ENCODE data around the gene B4GALT5. TPM values are rescaled to one million over a fixed set of nuclear protein-coding genes. Genes with fewer than 3 reads are reported as not detected.
A peak's percentile ranks its signal among the peaks of the same experiment; 100 is the strongest.

B4GALT5 gene
- total and polyA plus RNA-seq, 3 donors from 2014 or later: 56.9 to 69.7 (median 63.4) TPM

- Histone ChIP-seq H3K36me3 (ENCODE audit: low read depth, missing control alignments) (no peaks in the 10 kb centered on the region), H3K4me1 (peaks cover 15% of the 10 kb centered on the region), H3K4me3 (no peak overlapping the region), H3K27ac (no peak overlapping the region), H3K9me3 (no peaks in the 10 kb centered on the region), H3K27me3 (no peaks in the 10 kb centered on the region)
- 91% methylated on average over 7 of the region's 7 CpGs for WGBS, 2 donors
- intact Hi-C loops (cut with DNase I; ENCODE audit: low total_unique reads): no loop called here
- TF ChIP-seq POLR2A (IDR thresholded peaks at IDR 0.05): no peak
- TF ChIP-seq, protein P1, sequence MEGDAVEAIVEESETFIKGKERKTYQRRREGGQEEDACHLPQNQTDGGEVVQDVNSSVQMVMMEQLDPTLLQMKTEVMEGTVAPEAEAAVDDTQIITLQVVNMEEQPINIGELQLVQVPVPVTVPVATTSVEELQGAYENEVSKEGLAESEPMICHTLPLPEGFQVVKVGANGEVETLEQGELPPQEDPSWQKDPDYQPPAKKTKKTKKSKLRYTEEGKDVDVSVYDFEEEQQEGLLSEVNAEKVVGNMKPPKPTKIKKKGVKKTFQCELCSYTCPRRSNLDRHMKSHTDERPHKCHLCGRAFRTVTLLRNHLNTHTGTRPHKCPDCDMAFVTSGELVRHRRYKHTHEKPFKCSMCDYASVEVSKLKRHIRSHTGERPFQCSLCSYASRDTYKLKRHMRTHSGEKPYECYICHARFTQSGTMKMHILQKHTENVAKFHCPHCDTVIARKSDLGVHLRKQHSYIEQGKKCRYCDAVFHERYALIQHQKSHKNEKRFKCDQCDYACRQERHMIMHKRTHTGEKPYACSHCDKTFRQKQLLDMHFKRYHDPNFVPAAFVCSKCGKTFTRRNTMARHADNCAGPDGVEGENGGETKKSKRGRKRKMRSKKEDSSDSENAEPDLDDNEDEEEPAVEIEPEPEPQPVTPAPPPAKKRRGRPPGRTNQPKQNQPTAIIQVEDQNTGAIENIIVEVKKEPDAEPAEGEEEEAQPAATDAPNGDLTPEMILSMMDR (IDR thresholded peaks at IDR 0.05): no peak
- DNase-seq: no peak
These were observed 1.8 kb upstream of the B4GALT5 start for GRCh38 chr20:49715466-49715865.

- WGBS, 2 donors: 0 to 1% methylated on average over 36 to 61 of the region's 71 CpGs
- peak overlapping the region; percentile 95 to 96 for H3K4me3 ChIP-seq
- TF ChIP-seq POLR2A (IDR thresholded peaks at IDR 0.05): no peak
- H3K9me3 ChIP-seq: no peaks in the 10 kb centered on the region
- H3K4me1 ChIP-seq: peaks cover 18% of the 10 kb centered on the region
- H3K36me3 ChIP-seq (ENCODE audit: low read depth, missing control alignments): no peaks in the 10 kb centered on the region
- H3K27me3 ChIP-seq: no peaks in the 10 kb centered on the region
- peak; percentile 44 for DNase-seq
- intact Hi-C loops (cut with DNase I; ENCODE audit: low total_unique reads): no loop called here
- peak overlapping the region; percentile 89 to 96 for H3K27ac ChIP-seq
These were observed 504 bp downstream of the B4GALT5 start for GRCh38 chr20:49712996-49713752.

GRCh38 chr20:49712646-49712995 lies 1.1 kb downstream of the B4GALT5 start:
- intact Hi-C loops (cut with DNase I; ENCODE audit: low total_unique reads): no loop called here
- no peaks in the 10 kb centered on the region for H3K9me3 ChIP-seq
- 1 to 7% methylated on average over 6 of the region's 6 CpGs for WGBS, 2 donors
- no peaks in the 10 kb centered on the region for H3K36me3 ChIP-seq (ENCODE audit: low read depth, missing control alignments)
- DNase-seq: no peak
- TF ChIP-seq POLR2A (IDR thresholded peaks at IDR 0.05): no peak
- TF ChIP-seq, protein P1 (IDR thresholded peaks at IDR 0.05): no peak
- peak overlapping the region; percentile 89 to 96 for H3K27ac ChIP-seq
- H3K4me3 ChIP-seq: peak overlapping the region; percentile 95 to 96
- peaks cover 24% of the 10 kb centered on the region for H3K4me1 ChIP-seq
- no peaks in the 10 kb centered on the region for H3K27me3 ChIP-seq

GRCh38 chr20:49712118-49712517 lies 1.6 kb downstream of the B4GALT5 start:
- Histone ChIP-seq H3K4me3 (peak overlapping the region; percentile 95 to 96), H3K36me3 (ENCODE audit: low read depth, missing control alignments) (no peaks in the 10 kb centered on the region), H3K27me3 (no peaks in the 10 kb centered on the region), H3K4me1 (peaks cover 27% of the 10 kb centered on the region), H3K9me3 (no peaks in the 10 kb centered on the region), H3K27ac (peak overlapping the region; percentile 89 to 96)
- DNase-seq: no peak
- intact Hi-C loops (cut with DNase I; ENCODE audit: low total_unique reads): no loop called here
- TF ChIP-seq, protein P1 (IDR thresholded peaks at IDR 0.05): no peak
- TF ChIP-seq POLR2A (IDR thresholded peaks at IDR 0.05): no peak
- 12 to 28% methylated on average over 4 of the region's 4 CpGs for WGBS, 2 donors

DNA sequence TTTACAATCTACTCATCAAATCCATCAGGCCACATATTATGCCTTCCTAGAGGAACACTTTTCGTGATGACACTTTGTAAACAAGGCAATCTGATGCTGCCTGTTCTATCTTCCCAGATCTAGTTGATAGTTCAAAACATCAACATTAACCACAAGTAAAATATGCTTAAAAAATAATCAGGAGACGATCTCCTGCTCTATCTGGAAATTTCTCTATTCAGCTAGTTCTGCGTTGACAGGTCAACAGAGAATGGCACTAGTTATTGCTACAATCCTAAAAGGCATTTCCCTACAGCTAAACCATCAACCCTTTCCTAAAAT lies 2.1 kb downstream of the B4GALT5 start:
- peak overlapping the region; percentile 89 to 96 for H3K27ac ChIP-seq
- no peaks in the 10 kb centered on the region for H3K9me3 ChIP-seq
- 28 to 31% methylated on average over 3 of the region's 3 CpGs for WGBS, 2 donors
- TF ChIP-seq POLR2A (IDR thresholded peaks at IDR 0.05): no peak
- TF ChIP-seq, protein P1 (IDR thresholded peaks at IDR 0.05): no peak
- peaks cover 32% of the 10 kb centered on the region for H3K4me1 ChIP-seq
- H3K36me3 ChIP-seq (ENCODE audit: low read depth, missing control alignments): no peaks in the 10 kb centered on the region
- no peaks in the 10 kb centered on the region for H3K27me3 ChIP-seq
- H3K4me3 ChIP-seq: peak overlapping the region in 1 of 2 donors; percentile 96
- no peak for DNase-seq
- intact Hi-C loops (cut with DNase I; ENCODE audit: low total_unique reads): no loop called here
